Testis (tissue), 2 donors: ENCODE measurements around the gene PTPRC.

Experiments
- CTCF ChIP-seq, 3 experiments: fragments of 450-650 bp in 2 of 3; fragments of 200-600 bp in 1 of 3; sonication (generic) in 1 of 3; IDR thresholded peaks; one replicate each; pipeline ENCODE4 v1.5.1; 2016 to 2019; ENCODE audit warnings: antibody characterized with exemption in 3 of 3, mild to moderate bottlenecking in 2 of 3, moderate library complexity in 1 of 3
- POLR2A ChIP-seq: fragments of 450-650 bp; IDR thresholded peaks from one replicate; pipeline ENCODE4 v1.6.1; 2017; ENCODE audit warnings: antibody characterized with exemption, mild to moderate bottlenecking, moderate library complexity

GRCh38 chr1:198797656-198798055 lies 158.8 kb downstream of the PTPRC start:
- no peak for TF ChIP-seq CTCF (IDR thresholded peaks at IDR 0.05)
- TF ChIP-seq POLR2A = no peak
